Neural cell (in vitro differentiated cells): Measurements from ENCODE around the gene VSIG10L2. TPM values are rescaled to one million over a fixed set of nuclear protein-coding genes. Genes with fewer than 3 reads are reported as not detected.

ENCODE experiments used
- H2AFZ ChIP-seq: fragments of 200-600, 300-800 bp; sonication (generic), shearing (Covaris generic); 2 replicates; pipeline ENCODE4 v1.6.0; 2014; ENCODE audit warnings: low read depth, mild to moderate bottlenecking, antibody characterized with exemption, low read length, moderate library complexity
- H3F3A ChIP-seq: fragments of 200-600 bp; shearing (Covaris generic); 2 replicates; pipeline ENCODE4 v1.6.1; 2016; ENCODE audit warnings: mild to moderate bottlenecking, moderate library complexity, mixed read lengths, antibody characterized with exemption, low read length; ENCODE audit not compliant: insufficient read depth, poor library complexity, severe bottlenecking
- H3K27ac ChIP-seq: fragments of 200-600, 300-800 bp; sonication (generic), shearing (Covaris generic); 2 replicates; pipeline ENCODE4 v1.5.1; 2014; ENCODE audit warnings: mild to moderate bottlenecking, low read length, moderate library complexity
- H3K27me3 ChIP-seq: fragments of 300-800, 200-600 bp; sonication (generic), shearing (Covaris generic); 2 replicates; pipeline ENCODE4 v1.6.0; 2014; ENCODE audit warnings: mild to moderate bottlenecking, low read depth, low read length, moderate library complexity; ENCODE audit not compliant: insufficient read depth
- H3K36me3 ChIP-seq: fragments of 300-800, 200-600 bp; sonication (generic), shearing (Covaris generic); 2 replicates; pipeline ENCODE4 v1.5.1; 2014; ENCODE audit warnings: mild to moderate bottlenecking, antibody characterized with exemption, low read length, moderate library complexity; ENCODE audit not compliant: insufficient read depth
- H3K4me2 ChIP-seq: fragments of 300-800, 200-600 bp; sonication (generic), shearing (Covaris generic); 2 replicates; pipeline ENCODE4 v1.6.0; 2014; ENCODE audit warnings: mild to moderate bottlenecking, low read length
- H3K4me3 ChIP-seq: fragments of 300-800, 200-600 bp; sonication (generic), shearing (Covaris generic); 2 replicates; pipeline ENCODE4 v1.5.1; 2014; ENCODE audit warnings: mild to moderate bottlenecking, low read length, moderate library complexity
- H3K79me2 ChIP-seq: fragments of 200-600 bp; shearing (Covaris generic); replicated peaks from 2 replicates; pipeline ENCODE4 v1.6.0; 2014; ENCODE audit warnings: mild to moderate bottlenecking, low read length, moderate library complexity; ENCODE audit not compliant: insufficient read depth
- H3K9ac ChIP-seq: fragments of 300-800, 200-600 bp; sonication (generic), shearing (Covaris generic); 2 replicates; pipeline ENCODE4 v1.6.1; 2016; ENCODE audit warnings: mild to moderate bottlenecking, low read length, mixed read lengths
- H3K9me2 ChIP-seq: fragments of 200-600 bp; shearing (Covaris generic); 2 replicates; pipeline ENCODE4 v1.6.1; 2016; ENCODE audit warnings: mild to moderate bottlenecking, low read length, mixed read lengths; ENCODE audit not compliant: insufficient read depth
- H3K9me3 ChIP-seq: fragments of 200-600, 300-800 bp; sonication (generic), shearing (Covaris generic); 2 replicates; pipeline ENCODE4 v1.6.1; 2016; ENCODE audit warnings: mild to moderate bottlenecking, mixed run types, low read length, moderate library complexity, mixed read lengths
- H4K20me1 ChIP-seq: fragments of 200-600 bp; shearing (Covaris generic); 2 replicates; pipeline ENCODE4 v1.6.1; 2016; ENCODE audit warnings: mild to moderate bottlenecking, mixed run types; ENCODE audit not compliant: insufficient read depth
- CTCF ChIP-seq: fragments of 450-650 bp; IDR thresholded peaks from 2 replicates; pipeline ENCODE4 v1.5.1; 2014; ENCODE audit warnings: antibody characterized with exemption, mild to moderate bottlenecking, moderate library complexity; ENCODE audit not compliant: poor library complexity, severe bottlenecking
- EP300 ChIP-seq: fragments of 450-650 bp; conservative IDR thresholded peaks from 2 replicates; pipeline ENCODE4 v1.6.1; 2014; ENCODE audit warnings: antibody characterized with exemption, mild to moderate bottlenecking, moderate library complexity; ENCODE audit not compliant: poor library complexity, severe bottlenecking
- EZH2 ChIP-seq: fragments of 200-600, 300-800 bp; shearing (Covaris generic), sonication (generic); IDR thresholded peaks from 2 replicates; pipeline ENCODE4 v1.6.1; 2014; ENCODE audit warnings: antibody characterized with exemption, low read length, borderline replicate concordance, mild to moderate bottlenecking; ENCODE audit not compliant: insufficient read depth, poor library complexity, severe bottlenecking
- MXI1 ChIP-seq: fragments of 450-650 bp; conservative IDR thresholded peaks from 2 replicates; pipeline ENCODE4 v1.6.1; 2014; ENCODE audit warnings: antibody characterized with exemption, mild to moderate bottlenecking; ENCODE audit not compliant: poor library complexity, severe bottlenecking
- POLR2AphosphoS5 ChIP-seq: IDR thresholded peaks from 2 replicates; pipeline ENCODE4 v1.6.1; 2012
- RAD21 ChIP-seq: fragments of 450-650 bp; conservative IDR thresholded peaks from 2 replicates; pipeline ENCODE4 v1.6.1; 2014; ENCODE audit warnings: antibody characterized with exemption, mild to moderate bottlenecking, moderate library complexity
- REST ChIP-seq: IDR thresholded peaks from 2 replicates; pipeline ENCODE4 v1.6.1; 2012; ENCODE audit warnings: borderline replicate concordance
- SMC3 ChIP-seq: fragments of 450-650 bp; conservative IDR thresholded peaks from 2 replicates; pipeline ENCODE4 v1.6.1; 2014; ENCODE audit warnings: antibody characterized with exemption, mild to moderate bottlenecking, moderate library complexity; ENCODE audit not compliant: poor library complexity
- TAF1 ChIP-seq: IDR thresholded peaks from 2 replicates; pipeline ENCODE4 v1.6.1; 2012; ENCODE audit warnings: low read depth
- polyA plus RNA-seq: library from polyadenylated mRNA; depleted of rRNA; stranded (reverse); fragments of >200 nt; gene quantifications from 2 replicates; pipeline ENCODE4 v1.2.3, GENCODE V29; 2014

Gene VSIG10L2
- polyA plus RNA-seq, 1 donor from 2014 or later, result not detected

GRCh38 chr11:125967515-125967914 lies 21.7 kb downstream of the VSIG10L2 start:
- Histone ChIP-seq H4K20me1 (no peaks in the 10 kb centered on the region), H3K4me3 (no peak overlapping the region), H3K79me2 (no peaks in the 10 kb centered on the region), H3K4me2 (no peak overlapping the region), H2AFZ (no peak overlapping the region), H3F3A (no peaks in the 10 kb centered on the region), H3K9me2 (no peaks in the 10 kb centered on the region), H3K27ac (no peak overlapping the region), H3K9me3 (no peaks in the 10 kb centered on the region), H3K27me3 (no peaks in the 10 kb centered on the region), H3K9ac (no peak overlapping the region), H3K36me3 (peaks cover 11% of the 10 kb centered on the region)
- TF ChIP-seq EZH2 (no peak), CTCF (no peak), POLR2AphosphoS5 (no peak), RAD21 (no peak), EP300 (no peak), SMC3 (no peak), TAF1 (no peak), MXI1 (no peak)

GRCh38 chr11:125968354-125968753 lies 22.5 kb downstream of the VSIG10L2 start:
- no peaks in the 10 kb centered on the region for H3K9me3 ChIP-seq
- no peaks in the 10 kb centered on the region for H3K27me3 ChIP-seq
- H3K4me2 ChIP-seq, result no peak overlapping the region
- TF ChIP-seq EP300 (no peak), CTCF (no peak), POLR2AphosphoS5 (no peak), EZH2 (no peak), MXI1 (no peak), RAD21 (no peak), SMC3 (no peak), REST (no peak), TAF1 (no peak)
- no peak overlapping the region for H3K27ac ChIP-seq
- H3K9ac ChIP-seq, result no peak overlapping the region
- H3K4me3 ChIP-seq, result no peak overlapping the region
- peaks cover 6% of the 10 kb centered on the region for H3K36me3 ChIP-seq
- no peaks in the 10 kb centered on the region for H3K79me2 ChIP-seq
- no peak overlapping the region for H2AFZ ChIP-seq
- H3K9me2 ChIP-seq, result no peaks in the 10 kb centered on the region
- no peaks in the 10 kb centered on the region for H4K20me1 ChIP-seq
- no peaks in the 10 kb centered on the region for H3F3A ChIP-seq
